Stimulated activated naive CD8-positive, alpha-beta T cell treated with anti-CD3 and anti-CD28 coated beads, Interleukin-15, Interleukin-2, amounts not matched to agents 100 ng/mL and 50 ng/mL, for 24 hours (primary cell): ENCODE results near the gene IL15RA.
"Not testable (repeated sequence)": the region's sequence is repeated elsewhere in the genome, so short reads cannot be mapped to it uniquely, and the experiment has no call there.

Source experiments
- H3K27ac Mint-ChIP-seq: one replicate; pipeline ENCODE4 v1.8.0; 2021; ENCODE audit warnings: mild to moderate bottlenecking, mixed read lengths
- H3K27me3 Mint-ChIP-seq: one replicate; pipeline ENCODE4 v1.8.0; 2021; ENCODE audit warnings: mixed read lengths
- H3K36me3 Mint-ChIP-seq: one replicate; pipeline ENCODE4 v1.8.0; 2021; ENCODE audit warnings: low read depth, mixed read lengths
- H3K4me1 Mint-ChIP-seq: one replicate; pipeline ENCODE4 v1.8.0; 2021; ENCODE audit warnings: low read depth, mixed read lengths
- H3K4me3 Mint-ChIP-seq: one replicate; pipeline ENCODE4 v1.8.0; 2021; ENCODE audit warnings: mild to moderate bottlenecking, mixed read lengths
- H3K9me3 Mint-ChIP-seq: one replicate; pipeline ENCODE4 v1.8.0; 2021; ENCODE audit warnings: mixed read lengths

IL15RA gene

DNA sequence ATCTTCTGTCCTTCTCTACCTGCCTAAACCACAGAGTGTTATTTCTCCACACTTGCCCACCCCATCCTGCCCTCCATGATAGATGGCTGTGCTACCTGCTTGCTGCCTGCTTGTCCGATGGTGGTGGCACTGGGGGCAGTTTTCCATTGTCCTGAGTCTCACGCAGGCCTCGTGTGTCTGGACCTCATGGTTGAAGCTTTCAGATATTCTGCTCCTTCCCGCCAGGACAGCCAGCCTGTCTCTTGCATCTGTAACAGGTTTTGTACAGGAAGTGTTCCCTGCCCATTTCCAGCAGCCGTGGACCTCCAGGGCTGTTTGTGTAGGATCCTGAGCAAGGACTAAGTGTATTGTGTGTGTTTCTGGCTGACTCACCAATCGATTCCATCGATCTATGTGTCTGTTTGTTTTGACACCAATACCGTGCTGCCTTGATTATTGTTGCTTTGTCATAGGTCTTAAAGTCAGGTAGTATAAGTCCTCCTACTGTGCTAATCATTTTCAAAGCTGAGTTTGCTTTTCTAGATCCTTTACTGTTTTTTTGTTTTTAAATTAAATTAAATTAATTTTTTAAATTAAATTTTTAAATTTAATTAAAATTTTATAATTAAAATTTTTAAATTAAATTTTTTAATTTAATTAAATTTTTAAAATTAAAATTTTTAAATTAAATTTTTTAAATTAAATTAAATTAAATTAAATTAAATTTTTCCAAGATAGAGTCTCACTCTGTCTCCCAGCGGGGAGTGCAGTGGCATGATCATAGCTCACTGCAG is 8.5 kb downstream of the IL15RA start:
- Mint-ChIP-seq H3K36me3 (peaks cover 33% of the 10 kb centered on the region), H3K4me1 (peaks cover 37% of the 10 kb centered on the region), H3K4me3 (no peak overlapping the region), H3K27ac (no peak overlapping the region), H3K27me3 (no peaks in the 10 kb centered on the region), H3K9me3 (no peaks in the 10 kb centered on the region)

DNA sequence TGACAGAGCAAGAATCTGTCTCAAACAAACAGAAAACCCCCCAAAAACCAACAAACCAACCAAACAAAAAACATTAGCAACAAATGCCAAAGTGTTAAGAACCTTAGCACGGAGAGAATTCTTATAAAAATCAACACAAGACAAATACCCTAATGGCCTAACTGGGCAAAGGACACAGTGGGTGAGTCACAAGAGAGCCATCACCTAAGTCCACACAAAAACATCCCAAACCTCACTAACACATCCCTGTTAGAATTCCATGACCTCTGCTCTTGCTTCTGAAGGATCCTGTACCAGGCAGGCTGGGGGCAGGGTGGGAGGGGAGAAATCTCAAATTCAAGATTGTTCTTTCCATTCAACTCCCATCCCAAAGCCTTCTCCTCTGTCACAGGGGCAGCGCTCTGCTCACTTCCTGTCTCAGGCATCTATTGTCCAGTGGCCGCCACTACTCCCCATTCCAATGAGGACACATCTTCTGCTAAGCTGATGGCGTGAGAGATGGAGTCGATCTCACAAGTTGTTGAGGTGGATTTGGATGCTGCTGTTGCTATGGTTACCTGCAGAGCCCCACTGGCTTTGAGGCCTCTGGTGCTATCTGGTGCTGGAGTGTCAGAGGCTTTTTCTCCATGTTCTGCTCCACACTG is 9.2 kb downstream of the IL15RA start:
- Mint-ChIP-seq H3K4me1 (peaks cover 30% of the 10 kb centered on the region), H3K27me3 (no peaks in the 10 kb centered on the region), H3K27ac (no peak overlapping the region), H3K9me3 (no peaks in the 10 kb centered on the region), H3K4me3 (no peak overlapping the region), H3K36me3 (peaks cover 39% of the 10 kb centered on the region)

DNA sequence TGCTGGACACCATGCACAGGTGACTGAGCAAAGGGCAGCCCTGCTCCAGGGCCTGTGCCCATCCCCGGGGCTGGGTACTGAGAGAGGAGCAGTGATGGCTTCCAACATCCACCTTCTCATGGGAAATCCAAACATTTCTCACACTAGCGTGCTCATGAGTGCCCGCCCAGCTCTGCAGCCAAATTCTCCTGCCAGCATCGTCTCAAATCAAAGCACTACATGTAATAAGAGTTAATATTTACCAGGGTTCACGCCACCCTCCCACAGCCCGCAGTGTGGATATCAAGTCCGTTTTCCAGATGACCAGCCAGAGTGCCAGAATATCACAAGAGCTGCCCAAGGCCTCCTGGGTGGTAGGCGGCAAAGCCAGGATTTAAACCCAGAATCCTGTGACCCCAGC is 12.1 kb downstream of the IL15RA start:
- Mint-ChIP-seq H3K27me3 (no peaks in the 10 kb centered on the region), H3K9me3 (no peaks in the 10 kb centered on the region), H3K27ac (no peak overlapping the region), H3K36me3 (peaks cover 62% of the 10 kb centered on the region), H3K4me1 (peaks cover 3% of the 10 kb centered on the region), H3K4me3 (no peak overlapping the region)

DNA sequence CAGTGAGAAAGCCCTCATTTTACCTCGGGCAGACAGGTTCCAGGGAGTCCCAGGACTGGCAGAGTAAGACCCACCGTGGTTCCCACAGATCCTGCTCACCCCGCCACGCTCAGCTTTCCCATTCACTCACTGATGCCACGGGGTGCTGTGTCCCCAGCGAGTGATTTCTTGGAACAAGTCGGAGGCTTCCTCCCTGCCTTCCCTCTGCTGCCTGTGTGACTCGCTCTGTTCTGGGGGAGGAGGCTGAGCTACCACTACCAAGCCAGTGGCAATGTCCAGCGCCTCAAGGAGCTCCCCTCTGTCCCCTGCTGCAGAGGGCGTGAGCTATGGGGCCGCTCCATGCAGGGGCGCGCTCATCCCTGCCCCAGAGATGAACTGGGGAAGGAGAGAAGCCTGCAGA is 12.6 kb downstream of the IL15RA start:
- Mint-ChIP-seq H3K27me3 (no peaks in the 10 kb centered on the region), H3K9me3 (no peaks in the 10 kb centered on the region), H3K4me1 (no peaks in the 10 kb centered on the region), H3K4me3 (no peak overlapping the region), H3K36me3 (peaks cover 63% of the 10 kb centered on the region), H3K27ac (no peak overlapping the region)

DNA sequence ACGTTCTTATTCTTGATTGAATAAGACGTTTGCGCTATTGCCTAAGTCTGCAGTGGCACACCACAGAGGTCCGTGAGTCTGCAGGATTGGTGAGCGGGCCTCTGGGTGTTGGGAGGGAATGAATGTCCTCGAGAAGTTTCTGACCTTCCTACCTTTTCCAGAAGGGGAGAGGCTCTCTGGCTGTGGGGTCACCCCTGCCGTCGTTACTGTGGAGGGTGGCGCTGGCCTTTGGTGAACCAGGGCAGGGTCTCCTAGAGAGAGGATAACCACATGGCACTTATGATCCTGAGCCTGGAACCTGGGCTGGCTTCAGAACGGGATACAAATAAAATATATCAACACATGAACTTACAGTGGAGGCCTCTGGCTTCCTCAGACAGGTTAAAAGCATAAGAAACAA is 13.8 kb downstream of the IL15RA start:
- H3K27me3 Mint-ChIP-seq = no peaks in the 10 kb centered on the region
- no peak overlapping the region for H3K27ac Mint-ChIP-seq
- H3K9me3 Mint-ChIP-seq = no peaks in the 10 kb centered on the region
- peaks cover 66% of the 10 kb centered on the region for H3K36me3 Mint-ChIP-seq
- H3K4me3 Mint-ChIP-seq = no peak overlapping the region
- H3K4me1 Mint-ChIP-seq = no peaks in the 10 kb centered on the region

DNA sequence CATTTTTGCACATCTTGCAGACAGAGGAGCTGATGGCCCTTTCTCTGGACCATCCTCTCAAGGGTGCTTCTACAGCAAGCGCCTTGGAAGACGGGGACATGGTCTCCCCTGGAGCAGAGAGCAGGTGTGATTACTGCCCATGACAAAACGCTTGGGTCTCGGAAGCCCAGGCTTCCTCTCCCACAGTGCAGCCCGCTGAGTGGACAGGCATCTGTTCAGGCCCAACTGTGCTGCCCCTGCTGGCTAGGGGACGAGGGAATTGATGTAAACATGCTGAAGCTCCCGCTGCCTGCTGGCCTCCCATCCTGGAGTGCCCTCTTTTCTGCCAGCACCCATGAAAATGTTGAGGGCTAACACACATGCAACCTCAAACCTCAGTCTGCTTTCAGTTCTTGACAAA is 14.3 kb downstream of the IL15RA start:
- Mint-ChIP-seq H3K36me3 (peaks cover 66% of the 10 kb centered on the region), H3K4me3 (no peak overlapping the region), H3K27me3 (no peaks in the 10 kb centered on the region), H3K9me3 (no peaks in the 10 kb centered on the region), H3K27ac (no peak overlapping the region), H3K4me1 (no peaks in the 10 kb centered on the region)

DNA sequence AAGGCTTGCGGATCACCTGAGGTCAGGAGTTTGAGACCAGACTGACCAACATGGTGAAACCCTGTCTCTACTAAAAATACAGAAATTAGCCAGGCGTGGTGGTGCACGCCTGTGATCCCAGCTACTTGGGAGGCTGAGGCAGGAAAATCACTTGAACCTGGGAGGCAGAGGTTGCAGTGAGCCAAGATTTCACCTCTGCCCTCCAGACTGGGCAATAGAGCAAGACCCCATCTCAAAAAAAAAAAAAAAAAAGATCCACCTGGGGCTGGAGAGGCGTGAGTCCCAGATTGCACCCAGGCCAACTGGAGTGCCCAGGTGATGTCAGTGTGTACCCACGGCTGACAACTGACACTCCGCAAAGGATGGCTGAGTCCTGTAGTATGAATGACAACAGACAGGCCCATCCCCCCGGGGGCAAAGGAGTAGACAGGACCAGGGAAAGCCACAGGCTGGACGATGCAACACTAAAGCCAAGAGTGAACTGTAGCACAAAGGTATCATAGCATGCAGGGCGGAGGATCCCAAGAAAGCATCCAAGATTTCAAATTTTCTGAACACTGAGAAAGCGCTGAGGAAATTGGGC is 14.9 kb downstream of the IL15RA start:
- H3K27ac Mint-ChIP-seq, H3K4me3 Mint-ChIP-seq, H3K9me3 Mint-ChIP-seq, H3K27me3 Mint-ChIP-seq, H3K4me1 Mint-ChIP-seq: not testable (repeated sequence)
- peaks cover 64% of the 10 kb centered on the region for H3K36me3 Mint-ChIP-seq

DNA sequence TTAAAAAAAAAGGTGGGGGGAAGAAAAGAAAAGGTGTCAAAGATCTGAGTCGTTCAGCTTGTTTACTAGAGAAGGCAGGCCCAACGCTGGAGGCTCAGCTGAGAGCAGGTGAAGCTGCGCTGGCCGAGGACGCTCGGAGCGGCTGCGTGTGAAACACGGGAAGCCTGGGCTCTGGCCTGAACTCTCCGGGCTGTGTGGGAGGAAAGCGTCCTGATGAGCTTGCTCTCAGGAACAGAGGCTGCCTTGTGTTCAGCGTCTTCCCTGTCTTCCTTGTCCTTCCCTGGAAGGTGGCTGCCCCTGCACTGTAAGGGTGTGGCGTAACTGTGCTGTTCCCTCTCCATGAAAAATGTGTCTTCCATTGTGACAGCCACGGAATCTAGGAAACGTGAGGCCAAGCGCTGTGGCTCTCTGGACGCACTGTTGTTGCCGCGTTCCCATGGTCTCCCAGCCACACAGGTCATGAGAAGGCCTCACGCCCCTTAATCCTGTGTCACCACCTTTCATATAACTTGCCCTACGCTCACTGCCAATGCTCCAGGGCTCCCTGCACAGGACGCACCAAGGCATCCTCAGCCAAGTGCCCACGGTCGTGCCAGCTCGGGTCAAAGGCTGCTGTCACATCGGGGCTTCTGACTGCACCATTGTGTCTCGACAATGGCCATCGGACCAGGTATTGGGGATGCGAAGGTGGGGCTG is 15.8 kb downstream of the IL15RA start:
- H3K4me3 Mint-ChIP-seq = no peak overlapping the region
- H3K27ac Mint-ChIP-seq = no peak overlapping the region
- H3K4me1 Mint-ChIP-seq = no peaks in the 10 kb centered on the region
- H3K9me3 Mint-ChIP-seq = no peaks in the 10 kb centered on the region
- H3K27me3 Mint-ChIP-seq = no peaks in the 10 kb centered on the region
- peaks cover 64% of the 10 kb centered on the region for H3K36me3 Mint-ChIP-seq

DNA sequence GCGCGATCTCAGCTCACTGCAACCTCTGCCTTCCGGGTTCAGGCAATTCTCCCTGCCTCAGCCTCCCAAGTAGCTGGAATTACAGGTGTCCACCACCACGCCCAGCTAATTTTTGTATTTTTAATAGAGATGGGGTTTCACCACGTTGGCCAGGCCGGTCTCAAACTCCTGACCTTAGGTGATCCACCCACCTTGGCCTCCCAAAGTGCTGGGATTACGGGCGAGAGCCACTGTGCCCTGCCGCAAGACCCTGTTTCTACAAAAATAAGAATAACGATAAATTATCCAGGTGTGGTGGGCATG is 16.4 kb downstream of the IL15RA start:
- not testable (repeated sequence) for H3K27me3 Mint-ChIP-seq, H3K4me1 Mint-ChIP-seq, H3K4me3 Mint-ChIP-seq, H3K27ac Mint-ChIP-seq, H3K9me3 Mint-ChIP-seq
- H3K36me3 Mint-ChIP-seq = peaks cover 70% of the 10 kb centered on the region

DNA sequence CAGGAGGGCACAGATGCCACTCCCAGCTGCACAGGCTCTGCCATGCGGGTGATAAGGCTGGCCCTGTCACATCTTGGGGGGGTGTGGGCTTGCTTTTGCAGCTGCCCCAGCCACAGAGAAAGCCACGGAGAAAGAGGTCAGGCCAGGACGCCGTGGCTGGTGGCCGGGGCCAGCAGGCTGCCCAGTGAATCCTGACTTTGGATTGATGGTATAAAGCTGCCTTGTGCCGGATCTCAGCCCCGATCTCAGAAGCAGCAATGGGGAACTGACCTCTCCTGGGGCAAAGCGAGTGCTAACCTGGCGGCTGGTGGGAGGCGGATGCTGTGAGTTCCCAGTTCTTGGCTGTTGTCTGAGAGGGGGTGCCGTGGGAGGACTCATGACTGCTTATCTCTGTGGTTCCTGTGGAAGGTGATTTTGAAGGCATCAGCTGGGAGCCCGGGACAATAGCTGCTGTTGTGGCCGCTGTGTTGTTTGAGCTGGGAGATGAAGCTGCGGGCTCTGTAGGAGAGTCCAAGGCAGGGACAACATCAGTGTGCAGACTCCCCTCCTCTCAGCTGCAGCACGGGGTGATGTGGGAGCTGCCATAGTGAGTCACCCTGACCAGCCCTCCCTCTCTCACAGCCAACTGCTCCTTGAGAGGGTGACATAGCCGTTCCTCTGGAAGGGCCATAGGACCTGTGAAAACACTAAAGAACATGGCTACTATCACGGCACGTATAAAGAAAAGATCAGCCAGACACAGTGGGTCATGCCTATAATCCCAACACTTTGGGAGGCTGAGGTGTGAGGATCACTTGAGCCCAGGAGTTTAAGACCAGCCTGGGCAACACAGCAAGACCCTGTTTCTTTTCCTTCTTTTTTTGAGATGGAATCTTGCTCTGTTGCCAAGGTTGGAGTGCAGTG is 17.0 kb downstream of the IL15RA start:
- H3K27ac Mint-ChIP-seq = no peak overlapping the region
- H3K27me3 Mint-ChIP-seq = no peaks in the 10 kb centered on the region
- no peak overlapping the region for H3K4me3 Mint-ChIP-seq
- no peaks in the 10 kb centered on the region for H3K4me1 Mint-ChIP-seq
- H3K36me3 Mint-ChIP-seq = peaks cover 69% of the 10 kb centered on the region
- H3K9me3 Mint-ChIP-seq = no peaks in the 10 kb centered on the region

DNA sequence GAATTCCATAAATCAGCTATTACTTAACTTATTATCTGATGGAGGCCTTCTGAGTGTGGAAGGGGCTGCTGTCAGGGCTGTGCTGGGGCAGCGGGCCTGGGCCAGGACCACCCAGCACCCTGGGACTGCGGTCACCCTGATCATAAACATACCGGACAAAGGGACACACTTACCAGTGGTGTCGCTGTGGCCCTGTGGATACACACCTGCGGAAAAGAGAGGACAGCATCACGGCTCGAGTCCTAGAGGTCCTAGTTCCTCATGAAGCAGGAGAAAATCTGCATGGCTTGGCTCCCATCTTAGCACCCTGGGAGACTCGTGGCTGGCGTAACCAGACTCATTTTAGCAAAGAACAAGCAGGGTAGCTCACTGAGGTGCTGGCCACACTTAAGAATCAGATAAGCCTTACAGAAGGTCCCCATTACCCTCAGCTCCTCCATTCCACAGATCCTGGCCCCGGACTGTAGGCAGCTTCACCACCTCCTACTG is 17.7 kb downstream of the IL15RA start:
- no peak overlapping the region for H3K27ac Mint-ChIP-seq
- no peak overlapping the region for H3K4me3 Mint-ChIP-seq
- H3K36me3 Mint-ChIP-seq = peaks cover 66% of the 10 kb centered on the region

DNA sequence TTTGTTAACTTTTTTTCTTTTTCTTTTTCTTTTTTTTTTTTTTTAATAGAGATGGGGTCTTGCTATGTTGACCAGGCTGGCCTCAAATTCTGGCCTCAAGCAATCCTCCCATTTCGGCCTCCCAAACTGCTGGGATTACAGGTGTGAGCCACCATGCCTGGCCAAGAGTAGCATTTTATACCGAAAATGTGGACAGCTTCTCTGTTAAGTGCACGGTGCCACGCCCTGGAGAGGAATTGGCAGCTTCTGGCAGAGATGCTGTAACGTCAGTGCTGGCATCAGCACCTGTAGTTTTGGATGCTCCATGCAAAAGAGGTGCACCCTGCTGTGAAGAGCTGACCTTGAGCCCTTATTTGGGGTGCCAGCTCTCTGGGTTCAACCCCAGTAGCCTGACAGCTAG is 18.2 kb downstream of the IL15RA start:
- no peaks in the 10 kb centered on the region for H3K27me3 Mint-ChIP-seq
- H3K36me3 Mint-ChIP-seq = peaks cover 61% of the 10 kb centered on the region

More for the DNA sequence above, 17.7 kb downstream of the IL15RA start:
- Mint-ChIP-seq H3K4me1 (no peaks in the 10 kb centered on the region), H3K9me3 (no peaks in the 10 kb centered on the region), H3K27me3 (no peaks in the 10 kb centered on the region)

DNA sequence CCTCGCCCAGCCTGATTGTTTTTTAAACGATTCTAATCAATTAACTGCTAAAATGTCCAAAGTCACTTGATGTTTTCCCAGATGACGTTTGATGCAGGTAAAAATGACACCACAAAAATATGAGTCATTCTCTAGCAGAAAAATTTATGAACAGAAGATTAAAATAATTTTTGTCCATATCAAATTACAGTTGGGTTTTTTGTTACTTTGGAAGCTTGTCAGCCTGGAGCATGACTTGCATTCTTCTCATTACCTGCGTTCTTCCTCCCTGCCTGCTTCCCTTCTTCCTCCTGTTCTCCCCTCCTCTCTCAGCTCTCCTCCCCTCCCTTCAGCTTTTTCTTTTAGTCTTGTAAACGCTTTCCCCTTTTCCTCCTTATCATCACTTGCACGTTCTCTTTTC is 18.7 kb downstream of the IL15RA start:
- peaks cover 60% of the 10 kb centered on the region for H3K36me3 Mint-ChIP-seq
- H3K27me3 Mint-ChIP-seq = no peaks in the 10 kb centered on the region
- no peak overlapping the region for H3K27ac Mint-ChIP-seq
- H3K4me1 Mint-ChIP-seq = no peaks in the 10 kb centered on the region
- H3K9me3 Mint-ChIP-seq = no peaks in the 10 kb centered on the region
- H3K4me3 Mint-ChIP-seq = no peak overlapping the region

More for the DNA sequence above, 18.2 kb downstream of the IL15RA start:
- Mint-ChIP-seq H3K4me3 (no peak overlapping the region), H3K27ac (no peak overlapping the region), H3K4me1 (no peaks in the 10 kb centered on the region), H3K9me3 (no peaks in the 10 kb centered on the region)

DNA sequence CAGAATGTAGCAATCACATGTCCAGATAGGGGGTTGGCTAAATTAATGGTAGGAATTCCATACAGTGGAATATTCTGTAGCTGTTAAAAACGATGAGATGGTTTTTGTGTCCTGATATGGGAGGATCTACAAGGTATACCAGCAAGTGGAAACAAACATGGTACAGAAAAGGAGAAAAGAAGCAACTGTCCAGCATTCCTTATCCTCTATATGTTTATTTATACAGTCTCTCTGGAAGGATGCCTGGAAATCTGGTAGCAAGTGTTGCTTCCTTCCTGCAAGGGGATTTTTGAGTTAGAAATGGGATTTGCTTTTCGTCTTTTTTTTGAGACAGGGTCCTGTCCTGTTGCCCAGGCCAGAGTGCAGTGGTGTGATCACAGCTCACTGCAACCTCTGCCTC is 19.3 kb downstream of the IL15RA start:
- Mint-ChIP-seq H3K27me3 (no peaks in the 10 kb centered on the region), H3K27ac (no peak overlapping the region), H3K4me1 (no peaks in the 10 kb centered on the region), H3K9me3 (no peaks in the 10 kb centered on the region), H3K36me3 (peaks cover 62% of the 10 kb centered on the region), H3K4me3 (no peak overlapping the region)
